Urinary bladder (tissue), 4 donors: ENCODE data around the gene SRGAP3. TPM values are rescaled to one million over a fixed set of nuclear protein-coding genes. Genes with fewer than 3 reads are reported as not detected.

Source experiments
- DNase-seq: peaks from one replicate; pipeline ENCODE4 v3.0.0-alpha.2; 2015; ENCODE audit errors: extremely low spot score
- H3K27ac ChIP-seq: one replicate; pipeline ENCODE4 v1.5.1; 2013; ENCODE audit warnings: low read depth, mild to moderate bottlenecking, moderate library complexity
- H3K36me3 ChIP-seq: one replicate; pipeline ENCODE4 v1.6.1; 2013; ENCODE audit warnings: mild to moderate bottlenecking, moderate library complexity; ENCODE audit not compliant: insufficient read depth
- H3K4me1 ChIP-seq: one replicate; pipeline ENCODE4 v1.6.1; 2013; ENCODE audit warnings: mild to moderate bottlenecking, moderate library complexity; ENCODE audit not compliant: insufficient read depth
- H3K4me3 ChIP-seq: one replicate; pipeline ENCODE4 v1.5.1; 2013; ENCODE audit warnings: low read depth, low read length
- WGBS: extraction: QIAGEN DNeasy Blood & Tissue Kit; methylation state at CpG from one replicate; pipeline ENCODE4 v1.1.7; 2013; 5-methylcytosine and 5-hydroxymethylcytosine counted together
- polyA plus RNA-seq: library from polyadenylated mRNA; stranded (reverse); fragments of 200-250 nt; gene quantifications from one replicate; pipeline ENCODE4 v1.2.3, GENCODE V29; 2013
- total RNA-seq: library from RNA; depleted of rRNA; stranded (reverse); fragments of >200 nt; gene quantifications from one replicate; pipeline ENCODE4 v1.2.3, GENCODE V29; 2014
- donor health status: healthy with polysubstance abuse.
- donor health status: healthy.

SRGAP3 gene
- total and polyA plus RNA-seq, 2 donors = 3.1 to 21.4 TPM

GRCh38 chr3:9198261-9198660 lies 51.2 kb downstream of the SRGAP3 start:
- H3K27ac ChIP-seq = no peak overlapping the region
- WGBS = 89% methylated on average over 3 of the region's 3 CpGs
- H3K36me3 ChIP-seq = no peaks in the 10 kb centered on the region
- H3K4me3 ChIP-seq = no peak overlapping the region
- no peak for DNase-seq
- no peaks in the 10 kb centered on the region for H3K4me1 ChIP-seq

- H3K4me1 ChIP-seq = no peaks in the 10 kb centered on the region
- no peaks in the 10 kb centered on the region for H3K36me3 ChIP-seq
- WGBS = 53% methylated on average over 7 of the region's 7 CpGs
- H3K27ac ChIP-seq = no peak overlapping the region
- H3K4me3 ChIP-seq = no peak overlapping the region
- DNase-seq = no peak
Observed at GRCh38 chr3:9196020-9196419, 53.4 kb downstream of the SRGAP3 start.

- DNase-seq = no peak
Observed at GRCh38 chr3:9195390-9195789, 54.1 kb downstream of the SRGAP3 start.

DNA sequence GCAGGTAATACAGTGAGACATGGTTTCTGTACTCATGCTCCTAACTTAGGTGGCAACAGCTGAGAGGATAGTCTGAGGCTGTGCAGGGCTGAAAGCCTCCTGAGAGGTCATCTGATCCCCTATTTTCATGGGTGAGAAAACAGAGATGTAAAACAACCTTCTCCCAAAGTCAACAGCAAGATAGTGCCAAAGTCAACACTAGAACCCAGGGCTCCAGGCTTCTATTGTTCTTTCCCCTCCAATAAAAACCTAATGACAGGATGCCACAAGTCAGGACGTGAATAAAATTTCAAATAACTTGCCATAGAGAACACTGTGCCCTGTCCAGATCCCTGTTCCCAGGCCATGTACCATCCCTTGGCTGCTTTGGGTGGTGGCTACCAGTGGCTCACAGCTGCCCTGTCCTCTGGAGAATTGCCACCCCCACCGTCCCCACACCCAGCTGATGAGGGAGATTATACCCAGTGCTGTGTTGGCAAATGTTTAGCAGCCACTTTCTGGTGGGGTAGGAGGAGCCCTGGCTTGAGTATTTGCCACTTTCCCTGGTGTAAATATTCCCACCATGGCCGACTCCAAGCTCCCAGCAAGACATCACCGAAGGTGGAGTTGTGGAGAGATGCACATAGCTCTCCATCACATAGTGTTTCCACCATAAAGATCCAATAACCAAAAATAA lies 54.8 kb downstream of the SRGAP3 start:
- H3K4me1 ChIP-seq = no peaks in the 10 kb centered on the region
- 86% methylated on average over 4 of the region's 4 CpGs for WGBS
- no peak overlapping the region for H3K27ac ChIP-seq
- H3K4me3 ChIP-seq = no peak overlapping the region
- DNase-seq = no peak
- H3K36me3 ChIP-seq = no peaks in the 10 kb centered on the region

More at GRCh38 chr3:9195390-9195789, 54.1 kb downstream of the SRGAP3 start:
- Histone ChIP-seq H3K4me1 (no peaks in the 10 kb centered on the region), H3K36me3 (no peaks in the 10 kb centered on the region), H3K27ac (no peak overlapping the region), H3K4me3 (no peak overlapping the region)
- 94% methylated on average over 3 of the region's 3 CpGs for WGBS

- H3K4me3 ChIP-seq = no peak overlapping the region
- 83% methylated on average over 10 of the region's 10 CpGs for WGBS
- DNase-seq = no peak
Observed at GRCh38 chr3:9193633-9194195, 55.7 kb downstream of the SRGAP3 start.

DNA sequence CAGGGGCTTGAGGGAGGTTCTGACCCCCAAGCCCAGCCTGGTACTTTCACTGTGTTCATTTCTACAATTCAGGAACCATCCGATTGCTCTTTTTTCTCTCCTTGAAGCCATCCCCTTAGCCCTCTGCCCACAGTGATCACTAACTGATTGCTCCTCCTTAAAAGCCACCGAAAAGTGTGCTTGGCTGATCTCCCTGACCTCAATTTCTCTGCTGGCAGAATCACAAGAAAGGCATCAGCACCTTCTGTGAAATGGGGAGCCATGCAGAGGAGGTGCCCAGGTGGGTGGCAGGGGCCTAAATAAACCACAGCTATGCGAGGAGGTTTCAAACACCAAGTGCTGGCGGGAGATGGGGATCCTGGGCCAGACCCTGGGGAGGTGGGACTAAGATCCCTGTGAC lies 56.2 kb downstream of the SRGAP3 start:
- DNase-seq = no peak
- no peaks in the 10 kb centered on the region for H3K4me1 ChIP-seq
- H3K36me3 ChIP-seq = no peaks in the 10 kb centered on the region
- no peak overlapping the region for H3K4me3 ChIP-seq
- 91% methylated on average over 4 of the region's 4 CpGs for WGBS
- no peak overlapping the region for H3K27ac ChIP-seq

More at GRCh38 chr3:9193633-9194195, 55.7 kb downstream of the SRGAP3 start:
- no peaks in the 10 kb centered on the region for H3K36me3 ChIP-seq
- no peak overlapping the region for H3K27ac ChIP-seq
- no peaks in the 10 kb centered on the region for H3K4me1 ChIP-seq

DNA sequence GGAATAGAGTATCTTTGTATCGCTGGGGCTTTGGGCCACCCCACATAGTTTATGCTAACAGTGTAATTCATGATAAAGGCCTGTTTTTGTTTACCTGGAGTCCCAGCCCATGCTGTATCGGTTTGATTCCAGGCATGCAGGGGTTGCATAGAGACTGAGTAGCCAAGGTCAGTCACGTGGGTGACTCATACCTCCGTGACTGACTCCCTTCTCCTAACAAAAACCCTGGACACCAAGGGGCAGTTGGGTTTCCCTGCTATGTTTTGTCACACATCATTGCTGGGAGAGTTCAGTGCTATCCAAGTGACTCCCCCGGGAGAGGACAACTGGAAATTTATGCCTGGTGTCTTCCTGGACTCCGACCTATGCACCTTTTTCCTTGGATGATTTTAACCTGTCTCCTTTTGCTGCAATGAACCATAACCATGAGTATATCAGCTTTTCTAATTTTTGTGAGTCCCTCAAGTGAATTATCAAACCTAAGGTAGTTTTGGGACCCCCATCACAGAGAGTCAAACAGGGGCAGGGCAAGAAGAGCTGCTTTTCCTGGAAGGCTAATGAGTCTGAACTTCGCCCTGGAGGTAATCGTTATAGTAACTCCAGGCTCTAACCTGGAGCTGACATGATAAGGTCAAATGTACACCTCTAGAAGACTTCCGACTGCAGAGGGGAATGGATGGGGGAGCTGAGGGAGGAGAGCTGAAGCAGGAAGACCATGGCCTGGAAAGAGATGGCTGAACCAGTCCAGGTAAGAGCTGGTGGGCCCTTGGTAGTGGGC lies 57.0 kb downstream of the SRGAP3 start:
- Histone ChIP-seq H3K36me3 (no peaks in the 10 kb centered on the region), H3K27ac (no peak overlapping the region), H3K4me3 (no peak overlapping the region), H3K4me1 (no peaks in the 10 kb centered on the region)
- no peak for DNase-seq
- 83% methylated on average over 9 of the region's 9 CpGs for WGBS

GRCh38 chr3:9190276-9190675 lies 59.2 kb downstream of the SRGAP3 start:
- H3K27ac ChIP-seq = no peak overlapping the region
- no peak overlapping the region for H3K4me3 ChIP-seq
- no peaks in the 10 kb centered on the region for H3K4me1 ChIP-seq
- DNase-seq = no peak
- 91% methylated on average over 8 of the region's 8 CpGs for WGBS
- H3K36me3 ChIP-seq = no peaks in the 10 kb centered on the region

GRCh38 chr3:9188583-9188982 lies 60.9 kb downstream of the SRGAP3 start:
- 96% methylated on average over 1 of the region's 1 CpG for WGBS
- no peaks in the 10 kb centered on the region for H3K36me3 ChIP-seq
- no peak overlapping the region for H3K27ac ChIP-seq
- H3K4me3 ChIP-seq = no peak overlapping the region
- no peak for DNase-seq
- H3K4me1 ChIP-seq = no peaks in the 10 kb centered on the region

DNA sequence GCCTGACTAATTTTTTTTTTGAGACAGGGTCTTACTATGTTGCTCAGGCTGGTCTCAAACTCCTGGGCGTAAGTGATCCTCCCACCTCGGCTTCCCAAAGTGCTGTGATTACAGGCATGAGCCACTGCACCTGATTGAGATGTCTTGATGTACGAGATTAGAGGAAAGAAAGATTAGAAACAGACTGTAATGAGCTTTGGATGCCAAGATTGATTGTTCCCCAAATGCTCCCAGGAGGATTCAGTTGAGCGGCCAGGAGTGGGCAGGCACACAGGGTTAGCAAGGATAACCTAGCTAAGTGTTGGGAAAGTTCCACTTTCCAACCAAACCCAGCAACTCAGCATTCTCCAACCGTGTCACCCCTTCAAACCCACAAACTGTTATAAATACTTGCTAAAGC lies 63.7 kb downstream of the SRGAP3 start:
- no peaks in the 10 kb centered on the region for H3K4me1 ChIP-seq
- H3K27ac ChIP-seq = no peak overlapping the region
- 88% methylated on average over 5 of the region's 5 CpGs for WGBS
- no peak for DNase-seq
- H3K4me3 ChIP-seq = no peak overlapping the region
- no peaks in the 10 kb centered on the region for H3K36me3 ChIP-seq

- 95% methylated on average over 3 of the region's 3 CpGs for WGBS
- Histone ChIP-seq H3K27ac (no peak overlapping the region), H3K4me3 (no peak overlapping the region), H3K36me3 (no peaks in the 10 kb centered on the region), H3K4me1 (no peaks in the 10 kb centered on the region)
- DNase-seq = no peak
Observed at GRCh38 chr3:9185046-9185445, 64.4 kb downstream of the SRGAP3 start.

DNA sequence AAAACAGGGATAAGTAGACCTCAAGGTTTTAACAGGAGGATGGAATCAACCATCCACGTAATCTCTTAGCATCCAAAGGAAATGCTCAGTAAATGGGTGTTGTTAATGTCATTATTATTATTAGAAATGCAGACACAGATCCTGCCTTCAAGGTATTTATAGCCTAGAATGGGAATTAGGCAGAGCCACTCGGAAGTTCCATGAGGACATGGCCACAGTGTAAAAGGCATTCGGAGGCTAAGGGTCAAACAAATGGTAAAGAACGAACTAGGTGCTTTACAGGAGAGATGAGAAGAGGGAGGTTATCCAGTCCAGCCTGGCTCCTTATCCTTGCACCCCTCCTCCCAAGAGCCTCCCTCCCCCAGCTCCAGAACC lies 65.0 kb downstream of the SRGAP3 start:
- DNase-seq = no peak
- H3K4me1 ChIP-seq = no peaks in the 10 kb centered on the region
- H3K36me3 ChIP-seq = no peaks in the 10 kb centered on the region
- no peak overlapping the region for H3K4me3 ChIP-seq
- 88% methylated on average over 4 of the region's 4 CpGs for WGBS
- H3K27ac ChIP-seq = no peak overlapping the region

DNA sequence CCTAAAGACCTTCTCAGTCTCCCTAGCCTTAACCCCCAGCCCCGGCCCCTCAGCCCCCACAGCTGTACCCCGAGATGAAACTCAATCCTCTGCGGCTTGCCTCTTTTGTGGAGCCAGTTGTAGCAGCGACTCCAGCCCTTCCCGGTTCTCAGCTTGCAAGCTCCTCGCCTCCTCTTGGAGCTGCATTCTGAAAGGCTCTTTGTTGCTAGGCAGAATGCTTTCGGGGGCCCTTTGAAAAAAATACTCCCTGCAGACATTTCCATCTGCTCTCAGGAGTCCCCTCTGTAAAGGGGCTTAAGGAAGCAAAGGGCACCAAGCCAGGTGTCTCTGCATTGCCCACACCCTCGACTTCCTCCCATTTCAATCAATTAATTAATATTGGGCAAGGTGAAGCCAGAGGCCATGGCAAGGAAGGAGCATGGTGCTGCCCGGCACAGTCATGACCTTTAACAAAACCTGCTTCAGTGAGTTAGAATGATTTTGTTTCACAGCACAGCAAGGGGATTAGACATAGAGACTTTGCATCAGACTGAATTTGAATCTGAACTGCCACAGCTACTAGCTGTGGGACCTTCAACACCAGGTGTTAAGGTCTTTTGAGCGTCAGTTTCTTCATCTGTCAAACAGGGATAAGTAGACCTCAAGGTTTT lies 65.5 kb downstream of the SRGAP3 start:
- H3K36me3 ChIP-seq = no peaks in the 10 kb centered on the region
- H3K4me1 ChIP-seq = no peaks in the 10 kb centered on the region
- no peak for DNase-seq
- no peak overlapping the region for H3K4me3 ChIP-seq
- WGBS = 53% methylated on average over 10 of the region's 10 CpGs
- no peak overlapping the region for H3K27ac ChIP-seq

GRCh38 chr3:9183011-9183410 lies 66.4 kb downstream of the SRGAP3 start:
- no peak for DNase-seq
- H3K4me3 ChIP-seq = no peak overlapping the region
- H3K4me1 ChIP-seq = no peaks in the 10 kb centered on the region
- WGBS = 63% methylated on average over 3 of the region's 3 CpGs
- H3K27ac ChIP-seq = no peak overlapping the region
- no peaks in the 10 kb centered on the region for H3K36me3 ChIP-seq
